HCT116 (cell line): Measurements from ENCODE around the gene EGFLAM. TPM values are rescaled to one million over a fixed set of nuclear protein-coding genes. Genes with fewer than 3 reads are reported as not detected.

ENCODE experiments used
- ATAC-seq: fragments of 200-7000 bp; cut with Tn5 transposase; 2 replicates; pipeline ENCODE4 v1.9.1; 2020; ENCODE audit warnings: mild to moderate bottlenecking, moderate library complexity
- BruUV-seq: library from RNA; stranded (reverse); fragments of 400-500 nt; replicated peaks from 2 replicates; lab custom pipeline; 2021; lab: Mats Ljungman, UMichigan
- CTCF ChIA-PET: fragments of 300-600 bp; sonication (Branson Sonifier 250); formaldehyde crosslinking; loops from one replicate; lab custom pipeline; 2021; ENCODE audit warnings: antibody characterized with exemption; lab: Charles Lee
- POLR2A ChIA-PET: fragments of 300-600, 350-600 bp; sonication (Branson Sonifier 250); formaldehyde crosslinking; loops from one replicate; lab custom pipeline; 2021; ENCODE audit warnings: antibody characterized with exemption; lab: Charles Lee
- RAD21 ChIA-PET, 2 experiments: fragments of 300-600 bp; sonication (Branson Sonifier 250); formaldehyde crosslinking; loops; one replicate each; lab custom pipeline; 2023; ENCODE audit warnings: low total read pairs in 2 of 2; ENCODE audit not compliant: uncharacterized antibody in 2 of 2, unreplicated experiment in 2 of 2, low non-redundant PET in 1 of 2; lab: Charles Lee
- DNase-seq: peaks from one replicate; pipeline ENCODE4 v3.0.0-alpha.2; 2010; ENCODE audit warnings: low read depth, low spot score
- H2AFZ ChIP-seq: fragments of 200-600 bp; shearing (Covaris generic), sonication (generic); 2 replicates; pipeline ENCODE4 v1.6.1; 2017; ENCODE audit warnings: low read depth, mixed run types, mixed read lengths, antibody characterized with exemption, low read length; ENCODE audit not compliant: poor library complexity, severe bottlenecking
- H3K27ac ChIP-seq: 2 replicates; pipeline ENCODE4 v1.5.1; 2012; ENCODE audit warnings: low read depth, low read length
- H3K27me3 ChIP-seq: fragments of 200-600 bp; sonication (generic); 2 replicates; pipeline ENCODE4 v1.6.1; 2016; ENCODE audit warnings: mixed run types, low read length, mixed read lengths; ENCODE audit not compliant: insufficient read depth
- H3K36me3 ChIP-seq, 2 experiments: fragments of 200-500 bp in 1 of 2; fragments of 200-600 bp in 1 of 2; sonication (Bioruptor generic) in 1 of 2; sonication (generic) in 1 of 2; 2 replicates each; pipeline versions ENCODE4 v1.5.1 to v1.6.1; 2014 to 2016; ENCODE audit warnings: low read length in 2 of 2, inconsistent platforms in 1 of 2, mixed read lengths in 1 of 2, mixed run types in 1 of 2; ENCODE audit not compliant: insufficient read depth in 2 of 2, control insufficient read depth in 1 of 2
- H3K4me1 ChIP-seq, 2 experiments: fragments of 200-600 bp in 1 of 2; sonication (generic) in 1 of 2; 2 replicates each; pipeline versions ENCODE4 v1.5.1 to v1.6.1; 2012 to 2017; ENCODE audit warnings: low read length in 2 of 2, inconsistent platforms in 1 of 2, mild to moderate bottlenecking in 1 of 2, mixed read lengths in 1 of 2, mixed run types in 1 of 2, moderate library complexity in 1 of 2; ENCODE audit not compliant: insufficient read depth in 2 of 2, control insufficient read depth in 1 of 2
- H3K4me2 ChIP-seq: fragments of 200-600 bp; sonication (generic); 2 replicates; pipeline ENCODE4 v1.6.1; 2017; ENCODE audit warnings: mixed run types, low read length, mixed read lengths
- H3K4me3 ChIP-seq, 2 experiments: fragments of 200-600 bp in 1 of 2; sonication (generic) in 1 of 2; replicated peaks in 1 of 2; 2 replicates each; pipeline ENCODE4 v1.5.1; 2011 to 2016; ENCODE audit warnings: low read length in 2 of 2, control low read depth in 1 of 2, low read depth in 1 of 2, mild to moderate bottlenecking in 1 of 2, mixed read lengths in 1 of 2, mixed run types in 1 of 2
- H3K79me2 ChIP-seq: fragments of 200-600 bp; sonication (generic); 2 replicates; pipeline ENCODE4 v1.6.1; 2017; ENCODE audit warnings: mild to moderate bottlenecking, mixed run types, low read length, moderate library complexity, mixed read lengths; ENCODE audit not compliant: insufficient read depth
- H3K9ac ChIP-seq: fragments of 200-600 bp; sonication (generic); 2 replicates; pipeline ENCODE4 v1.6.1; 2016; ENCODE audit warnings: low read length, mixed read lengths
- H3K9me2 ChIP-seq: fragments of 200-600 bp; sonication (generic), shearing (Covaris generic); 2 replicates; pipeline ENCODE4 v1.6.1; 2017; ENCODE audit warnings: mixed run types, mild to moderate bottlenecking, moderate library complexity; ENCODE audit not compliant: insufficient read depth
- H3K9me3 ChIP-seq, 2 experiments: fragments of 200-500 bp in 1 of 2; fragments of 200-600 bp in 1 of 2; sonication (Bioruptor generic) in 1 of 2; sonication (generic) in 1 of 2; 2 replicates each; pipeline ENCODE4 v1.6.1; 2014 to 2017; ENCODE audit warnings: low read length in 2 of 2, mixed read lengths in 2 of 2, inconsistent platforms in 1 of 2, low read depth in 1 of 2, mild to moderate bottlenecking in 1 of 2, mixed run types in 1 of 2, moderate library complexity in 1 of 2; ENCODE audit not compliant: control insufficient read depth in 1 of 2, insufficient read depth in 1 of 2
- H4K20me1 ChIP-seq: fragments of 200-600 bp; sonication (generic), shearing (Covaris generic); 2 replicates; pipeline ENCODE4 v1.6.1; 2017; ENCODE audit warnings: mixed run types, mild to moderate bottlenecking, moderate library complexity; ENCODE audit not compliant: insufficient read depth
- CBX3 ChIP-seq: IDR thresholded peaks from 2 replicates; pipeline ENCODE4 v1.6.1; 2012; ENCODE audit warnings: low read depth
- EZH2 ChIP-seq: fragments of 200-600 bp; sonication (generic); IDR thresholded peaks from 2 replicates; pipeline ENCODE4 v1.6.1; 2017; ENCODE audit warnings: antibody characterized with exemption, mixed run types
- POLR2A ChIP-seq: IDR thresholded peaks from 2 replicates; pipeline ENCODE4 v1.7.0; 2011; ENCODE audit warnings: borderline replicate concordance; ENCODE audit not compliant: insufficient read depth, insufficient read length; ENCODE audit errors: extremely low read depth
- POLR2AphosphoS5 ChIP-seq: IDR thresholded peaks from 2 replicates; pipeline ENCODE4 v1.6.1; 2011; ENCODE audit warnings: mild to moderate bottlenecking, low read depth, low read length, moderate library complexity
- RAD21 ChIP-seq: IDR thresholded peaks from 2 replicates; pipeline ENCODE4 v1.6.1; 2012; ENCODE audit warnings: low read depth, mild to moderate bottlenecking
- TCF7L2 ChIP-seq: IDR thresholded peaks from 2 replicates; pipeline ENCODE4 v1.7.0; 2011; ENCODE audit warnings: borderline replicate concordance, inconsistent platforms; ENCODE audit not compliant: insufficient read depth, insufficient read length; ENCODE audit errors: extremely low read depth
- YY1 ChIP-seq: IDR thresholded peaks from 2 replicates; pipeline ENCODE4 v1.6.1; 2011; ENCODE audit warnings: low read length, low read depth, moderate library complexity, mild to moderate bottlenecking; ENCODE audit not compliant: insufficient replicate concordance; ENCODE audit errors: extremely low read depth
- ZFX ChIP-seq: fragments of 450-650 bp; IDR thresholded peaks from 2 replicates; pipeline ENCODE4 v1.6.1; 2017
- intact Hi-C: fragments of 100-400 bp; cut with micrococcal nuclease; formaldehyde crosslinking; loops from 2 replicates; pipeline ENCODE4 v1.10.0; 2022
- total RNA-seq: library from RNA; stranded (reverse); gene quantifications from one replicate; pipeline ENCODE4 v1.2.1, GENCODE V29; 2021; ENCODE audit not compliant: unreplicated experiment
- TF ChIP-seq, protein P1 (sequence below): IDR thresholded peaks from 2 replicates; pipeline ENCODE4 v1.6.1; 2012; ENCODE audit warnings: low read depth
- TF ChIP-seq, protein P2 (sequence below), 3 experiments: fragments of 200-600 bp in 1 of 3; sonication (generic) in 1 of 3; IDR thresholded peaks in 2 of 3; conservative IDR thresholded peaks in 1 of 3; 2 replicates each; pipeline ENCODE4 v1.5.1; 2012 to 2017; ENCODE audit warnings: low read depth in 2 of 3, low read length in 2 of 3, antibody characterized with exemption in 1 of 3, borderline replicate concordance in 1 of 3, control low read depth in 1 of 3, mild to moderate bottlenecking in 1 of 3, mixed read lengths in 1 of 3, mixed run types in 1 of 3, moderate library complexity in 1 of 3; ENCODE audit not compliant: insufficient read depth in 1 of 3

EGFLAM gene
- total RNA-seq, 1 experiment from 2014 or later = not detected

DNA sequence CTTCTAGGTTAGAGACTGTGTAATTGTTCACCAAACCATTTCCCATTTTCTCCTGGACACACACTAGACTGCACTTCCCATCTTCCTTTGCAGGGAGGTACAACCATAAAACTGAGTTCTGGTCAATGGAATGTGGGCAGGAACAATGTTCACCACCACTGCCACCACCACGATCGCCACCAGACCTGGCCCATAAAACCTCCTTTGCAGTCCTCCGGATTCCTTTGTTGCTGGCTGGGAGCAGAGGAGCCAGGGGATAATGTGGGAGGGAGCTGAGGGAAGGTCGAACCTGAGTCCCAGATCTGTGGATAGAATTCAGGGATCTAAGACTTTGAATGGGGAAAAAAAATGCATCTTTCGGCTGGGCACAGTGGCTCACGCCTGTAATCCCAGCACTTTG is 29.4 kb upstream of the EGFLAM start (continued):
- TF ChIP-seq, protein P1, sequence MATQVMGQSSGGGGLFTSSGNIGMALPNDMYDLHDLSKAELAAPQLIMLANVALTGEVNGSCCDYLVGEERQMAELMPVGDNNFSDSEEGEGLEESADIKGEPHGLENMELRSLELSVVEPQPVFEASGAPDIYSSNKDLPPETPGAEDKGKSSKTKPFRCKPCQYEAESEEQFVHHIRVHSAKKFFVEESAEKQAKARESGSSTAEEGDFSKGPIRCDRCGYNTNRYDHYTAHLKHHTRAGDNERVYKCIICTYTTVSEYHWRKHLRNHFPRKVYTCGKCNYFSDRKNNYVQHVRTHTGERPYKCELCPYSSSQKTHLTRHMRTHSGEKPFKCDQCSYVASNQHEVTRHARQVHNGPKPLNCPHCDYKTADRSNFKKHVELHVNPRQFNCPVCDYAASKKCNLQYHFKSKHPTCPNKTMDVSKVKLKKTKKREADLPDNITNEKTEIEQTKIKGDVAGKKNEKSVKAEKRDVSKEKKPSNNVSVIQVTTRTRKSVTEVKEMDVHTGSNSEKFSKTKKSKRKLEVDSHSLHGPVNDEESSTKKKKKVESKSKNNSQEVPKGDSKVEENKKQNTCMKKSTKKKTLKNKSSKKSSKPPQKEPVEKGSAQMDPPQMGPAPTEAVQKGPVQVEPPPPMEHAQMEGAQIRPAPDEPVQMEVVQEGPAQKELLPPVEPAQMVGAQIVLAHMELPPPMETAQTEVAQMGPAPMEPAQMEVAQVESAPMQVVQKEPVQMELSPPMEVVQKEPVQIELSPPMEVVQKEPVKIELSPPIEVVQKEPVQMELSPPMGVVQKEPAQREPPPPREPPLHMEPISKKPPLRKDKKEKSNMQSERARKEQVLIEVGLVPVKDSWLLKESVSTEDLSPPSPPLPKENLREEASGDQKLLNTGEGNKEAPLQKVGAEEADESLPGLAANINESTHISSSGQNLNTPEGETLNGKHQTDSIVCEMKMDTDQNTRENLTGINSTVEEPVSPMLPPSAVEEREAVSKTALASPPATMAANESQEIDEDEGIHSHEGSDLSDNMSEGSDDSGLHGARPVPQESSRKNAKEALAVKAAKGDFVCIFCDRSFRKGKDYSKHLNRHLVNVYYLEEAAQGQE = no peak
- TF ChIP-seq RAD21 (no peak), YY1 (no peak), POLR2AphosphoS5 (no peak), ZFX (no peak), EZH2 (no peak)
- TF ChIP-seq, protein P2, sequence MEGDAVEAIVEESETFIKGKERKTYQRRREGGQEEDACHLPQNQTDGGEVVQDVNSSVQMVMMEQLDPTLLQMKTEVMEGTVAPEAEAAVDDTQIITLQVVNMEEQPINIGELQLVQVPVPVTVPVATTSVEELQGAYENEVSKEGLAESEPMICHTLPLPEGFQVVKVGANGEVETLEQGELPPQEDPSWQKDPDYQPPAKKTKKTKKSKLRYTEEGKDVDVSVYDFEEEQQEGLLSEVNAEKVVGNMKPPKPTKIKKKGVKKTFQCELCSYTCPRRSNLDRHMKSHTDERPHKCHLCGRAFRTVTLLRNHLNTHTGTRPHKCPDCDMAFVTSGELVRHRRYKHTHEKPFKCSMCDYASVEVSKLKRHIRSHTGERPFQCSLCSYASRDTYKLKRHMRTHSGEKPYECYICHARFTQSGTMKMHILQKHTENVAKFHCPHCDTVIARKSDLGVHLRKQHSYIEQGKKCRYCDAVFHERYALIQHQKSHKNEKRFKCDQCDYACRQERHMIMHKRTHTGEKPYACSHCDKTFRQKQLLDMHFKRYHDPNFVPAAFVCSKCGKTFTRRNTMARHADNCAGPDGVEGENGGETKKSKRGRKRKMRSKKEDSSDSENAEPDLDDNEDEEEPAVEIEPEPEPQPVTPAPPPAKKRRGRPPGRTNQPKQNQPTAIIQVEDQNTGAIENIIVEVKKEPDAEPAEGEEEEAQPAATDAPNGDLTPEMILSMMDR (IDR thresholded peaks at IDR 0.05 in 2 of 3, conservative IDR thresholded peaks at IDR 0.05 in 1 of 3; ENCODE audit: borderline replicate concordance in 1 of 3, insufficient read depth in 1 of 3, low read depth in 2 of 3, low read length in 2 of 3) = no peak

DNA sequence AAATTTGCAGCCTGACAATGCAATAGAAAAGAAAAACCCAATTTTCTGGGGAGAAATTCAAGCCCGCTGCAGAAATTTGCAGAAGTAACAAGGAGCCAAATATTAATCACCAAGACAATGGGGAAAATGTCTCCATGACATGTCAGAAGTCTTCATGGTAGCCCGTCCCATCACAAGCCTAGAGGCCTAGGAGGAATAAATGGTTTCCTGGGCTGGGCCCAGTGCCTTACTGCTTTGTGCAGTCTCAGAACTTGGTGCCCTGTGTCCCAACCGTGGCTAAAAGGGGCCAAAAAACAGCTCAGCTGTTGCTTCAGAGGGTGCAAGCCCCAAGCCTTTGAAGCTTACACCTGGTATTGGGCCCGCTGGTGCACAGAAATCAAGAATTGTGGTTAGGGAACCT is 23.6 kb upstream of the EGFLAM start:
- intact Hi-C loops = no loop called here
- no peak for TF ChIP-seq TCF7L2
- no peak for TF ChIP-seq CBX3
- TF ChIP-seq, protein P2 (IDR thresholded peaks at IDR 0.05 in 2 of 3, conservative IDR thresholded peaks at IDR 0.05 in 1 of 3; ENCODE audit: borderline replicate concordance in 1 of 3, insufficient read depth in 1 of 3, low read depth in 2 of 3, low read length in 2 of 3) = no peak
- no peak for TF ChIP-seq POLR2AphosphoS5
- no peak for TF ChIP-seq POLR2A
- no peak for TF ChIP-seq RAD21
- TF ChIP-seq, all 23 proteins: peak for 0
- Histone ChIP-seq H3K27ac (no peak overlapping the region), H3K9me3 (no peaks in the 10 kb centered on the region), H3K4me1 (no peaks in the 10 kb centered on the region), H4K20me1 (no peaks in the 10 kb centered on the region), H2AFZ (no peak overlapping the region), H3K79me2 (no peaks in the 10 kb centered on the region), H3K27me3 (peaks cover 6% of the 10 kb centered on the region; the same call in 1 of the 2 replicates), H3K9me2 (no peaks in the 10 kb centered on the region), H3K9ac (no peak overlapping the region), H3K4me3 (no peak overlapping the region), H3K36me3 (no peaks in the 10 kb centered on the region), H3K4me2 (no peak overlapping the region)
- BruUV-seq = no TSS peak
- ChIA-PET CTCF (no interaction called here), POLR2A (no interaction called here), RAD21 (no interaction called here)
- ATAC-seq (no peak), DNase-seq (no peak)
